Osteoblast (primary cell): ENCODE measurements around the gene IFI30. TPM values are rescaled to one million over a fixed set of nuclear protein-coding genes. Genes with fewer than 3 reads are reported as not detected.

Source experiments
- DNase-seq: peaks from one replicate; pipeline ENCODE4 v3.0.0; 2011; ENCODE audit warnings: low spot score, mixed read lengths; ENCODE audit not compliant: insufficient read length; ENCODE audit errors: missing footprints
- H2AFZ ChIP-seq: 2 replicates; pipeline ENCODE4 v1.6.0; 2011; ENCODE audit warnings: mild to moderate bottlenecking, low read length
- H3K27ac ChIP-seq: 2 replicates; pipeline ENCODE4 v1.5.1; 2011; ENCODE audit warnings: mild to moderate bottlenecking, low read depth, low read length, moderate library complexity
- H3K27me3 ChIP-seq: 2 replicates; pipeline ENCODE4 v1.6.0; 2012; ENCODE audit warnings: mild to moderate bottlenecking, control low read depth, inconsistent platforms, low read length, moderate library complexity; ENCODE audit not compliant: insufficient read depth
- H3K36me3 ChIP-seq: 2 replicates; pipeline ENCODE4 v1.5.1; 2011; ENCODE audit warnings: mild to moderate bottlenecking, low read length, control low read depth, moderate library complexity; ENCODE audit not compliant: insufficient read depth
- H3K4me1 ChIP-seq: 2 replicates; pipeline ENCODE4 v1.5.1; 2011; ENCODE audit warnings: mild to moderate bottlenecking, low read length, control low read depth, moderate library complexity; ENCODE audit not compliant: insufficient read depth
- H3K4me2 ChIP-seq: 2 replicates; pipeline ENCODE4 v1.6.0; 2011; ENCODE audit warnings: mild to moderate bottlenecking, low read length; ENCODE audit not compliant: insufficient read depth
- H3K4me3 ChIP-seq: fragments of 200-600 bp; sonication (generic); 3 replicates; pipeline ENCODE4 v1.5.1; 2012; ENCODE audit warnings: mild to moderate bottlenecking, low read length, inconsistent platforms; ENCODE audit not compliant: insufficient read depth
- H3K79me2 ChIP-seq: 2 replicates; pipeline ENCODE4 v1.6.0; 2012; ENCODE audit warnings: mild to moderate bottlenecking, low read length, control low read depth, inconsistent platforms; ENCODE audit not compliant: insufficient read depth
- H3K9me3 ChIP-seq: 2 replicates; pipeline ENCODE4 v1.5.1; 2011; ENCODE audit warnings: low read depth, low read length, control low read depth
- H4K20me1 ChIP-seq: 2 replicates; pipeline ENCODE4 v1.6.0; 2012; ENCODE audit warnings: mild to moderate bottlenecking, low read length, control low read depth; ENCODE audit not compliant: insufficient read depth
- CTCF ChIP-seq: IDR thresholded peaks from 2 replicates; pipeline ENCODE4 v1.5.1; 2011; ENCODE audit warnings: mild to moderate bottlenecking, low read depth, low read length, moderate library complexity; ENCODE audit errors: extremely low read depth
- total RNA-seq: library from RNA; depleted of rRNA; stranded (reverse); fragments of >200 nt; gene quantifications from 2 replicates; pipeline ENCODE4 v1.2.3, GENCODE V29; 2012

IFI30 gene
- total RNA-seq, 1 donor, result 110 TPM

GRCh38 chr19:18141031-18141430 is 32.6 kb upstream of the IFI30 start:
- no peak overlapping the region for H2AFZ ChIP-seq
- no peaks in the 10 kb centered on the region for H4K20me1 ChIP-seq
- TF ChIP-seq CTCF, result no peak
- no peak overlapping the region for H3K27ac ChIP-seq
- H3K27me3 ChIP-seq, result no peaks in the 10 kb centered on the region
- DNase-seq, result no peak
- H3K4me2 ChIP-seq, result no peak overlapping the region
- no peaks in the 10 kb centered on the region for H3K79me2 ChIP-seq
- H3K36me3 ChIP-seq, result peaks cover 45% of the 10 kb centered on the region
- H3K4me1 ChIP-seq, result no peaks in the 10 kb centered on the region
- no peak overlapping the region for H3K4me3 ChIP-seq
- H3K9me3 ChIP-seq, result no peaks in the 10 kb centered on the region

GRCh38 chr19:18143902-18144301 is 29.7 kb upstream of the IFI30 start:
- DNase-seq, result no peak
- Histone ChIP-seq H3K4me1 (no peaks in the 10 kb centered on the region), H3K27me3 (no peaks in the 10 kb centered on the region), H4K20me1 (no peaks in the 10 kb centered on the region), H3K9me3 (no peaks in the 10 kb centered on the region), H2AFZ (no peak overlapping the region), H3K27ac (no peak overlapping the region), H3K4me2 (no peak overlapping the region), H3K4me3 (no peak overlapping the region), H3K36me3 (peaks cover 45% of the 10 kb centered on the region), H3K79me2 (no peaks in the 10 kb centered on the region)
- no peak for TF ChIP-seq CTCF

- Histone ChIP-seq H3K4me1 (no peaks in the 10 kb centered on the region), H3K4me3 (no peak overlapping the region), H3K9me3 (no peaks in the 10 kb centered on the region), H3K79me2 (no peaks in the 10 kb centered on the region), H3K27ac (no peak overlapping the region), H3K27me3 (no peaks in the 10 kb centered on the region), H2AFZ (no peak overlapping the region), H3K4me2 (no peak overlapping the region), H4K20me1 (no peaks in the 10 kb centered on the region), H3K36me3 (peaks cover 43% of the 10 kb centered on the region)
- DNase-seq, result no peak
- TF ChIP-seq CTCF, result no peak
Measured at GRCh38 chr19:18144361-18144760, 29.3 kb upstream of the IFI30 start.

GRCh38 chr19:18144906-18145305 is 28.7 kb upstream of the IFI30 start:
- no peaks in the 10 kb centered on the region for H4K20me1 ChIP-seq
- no peaks in the 10 kb centered on the region for H3K9me3 ChIP-seq
- H3K27me3 ChIP-seq, result no peaks in the 10 kb centered on the region
- no peak overlapping the region for H3K4me3 ChIP-seq
- TF ChIP-seq CTCF, result no peak
- H3K79me2 ChIP-seq, result no peaks in the 10 kb centered on the region
- peaks cover 43% of the 10 kb centered on the region for H3K36me3 ChIP-seq
- H2AFZ ChIP-seq, result no peak overlapping the region
- H3K27ac ChIP-seq, result no peak overlapping the region
- DNase-seq, result no peak
- no peak overlapping the region for H3K4me2 ChIP-seq
- no peaks in the 10 kb centered on the region for H3K4me1 ChIP-seq
